ENCODE measurements around the gene KCNJ6. TPM values are rescaled to one million over a fixed set of nuclear protein-coding genes. Genes with fewer than 3 reads are reported as not detected.

Gene KCNJ6
- total RNA-seq, 1 experiment from 2014 or later: 1.2 TPM

GRCh38 chr21:37886120-37886519 lies 30.1 kb downstream of the KCNJ6 start:
- DNase-seq: no peak
- no peak overlapping the region for H3K18ac ChIP-seq (ENCODE audit: insufficient read length, low read depth, low read length)
- no peaks in the 10 kb centered on the region for H3K4me1 ChIP-seq (ENCODE audit: insufficient read depth, low read length)
- no peak overlapping the region for H4K5ac ChIP-seq (ENCODE audit: insufficient read length, low read depth, low read length)
- no peaks in the 10 kb centered on the region for H3K79me1 ChIP-seq (ENCODE audit: insufficient read depth, low read depth, low read length, poor library complexity, severe bottlenecking)
- no peak overlapping the region for H3K4me2 ChIP-seq (ENCODE audit: insufficient read depth, insufficient read length, low read length)
- no peak overlapping the region for H2BK15ac ChIP-seq (ENCODE audit: low read depth, low read length)
- H3T11ph ChIP-seq (ENCODE audit: low read length): no peak overlapping the region
- no peak overlapping the region for H3K14ac ChIP-seq (ENCODE audit: insufficient read depth, low read length)
- no peak overlapping the region for H2AFZ ChIP-seq (ENCODE audit: low read length)
- no peaks in the 10 kb centered on the region for H3K23me2 ChIP-seq (ENCODE audit: insufficient read length, low read depth, low read length, poor library complexity, severe bottlenecking)
- H4K8ac ChIP-seq (replicated peaks; ENCODE audit: insufficient read length, low read depth, low read length): no peak overlapping the region
- Mint-ChIP-seq H3K4me1 (peaks cover 18 to 20% of the 10 kb centered on the region in 2 experiments), H3K27ac (no peak overlapping the region), H3K27me3 (ENCODE audit: low read depth) (no peaks in the 10 kb centered on the region; the same call in 1 of the 2 replicates), H3K9me3 (no peaks in the 10 kb centered on the region; a peak in 1 of 5 replicates), H3K36me3 (ENCODE audit: insufficient read depth in 1 of 3, low read depth in 3 of 3) (peaks cover 0 to 11% (median 0%) of the 10 kb centered on the region in 3 experiments; a peak in 3 of 7 replicates), H3K4me3 (no peak overlapping the region)
- no peaks in the 10 kb centered on the region for H3K9me3 ChIP-seq (ENCODE audit: control insufficient read depth, low read depth, low read length)
- H3K23ac ChIP-seq (ENCODE audit: insufficient read length, low read depth, low read length): no peak overlapping the region
- TF ChIP-seq CTCF (conservative IDR thresholded peaks at IDR 0.05): no peak
- no peak overlapping the region for H2BK12ac ChIP-seq (ENCODE audit: insufficient read length, low read depth, low read length)
- no peak overlapping the region for H3K9ac ChIP-seq (ENCODE audit: extremely low read depth, insufficient read length, low read length)
- no peak overlapping the region for H2BK5ac ChIP-seq (ENCODE audit: insufficient read length, low read length)
- H3K4ac ChIP-seq (ENCODE audit: low read depth, low read length): no peak overlapping the region
- H4K91ac ChIP-seq (ENCODE audit: insufficient read length, low read depth, low read length): no peak overlapping the region
- H2BK120ac ChIP-seq (ENCODE audit: low read depth, low read length, poor library complexity, severe bottlenecking): no peak overlapping the region
- no peak overlapping the region for H3K27ac ChIP-seq (ENCODE audit: insufficient read length, low read depth, low read length)
- H3K79me2 ChIP-seq (ENCODE audit: insufficient read depth, low read length): no peaks in the 10 kb centered on the region
- peaks cover 2% of the 10 kb centered on the region for H4K20me1 ChIP-seq (ENCODE audit: control insufficient read depth, insufficient read depth, insufficient read length)
- no peak overlapping the region for H3K56ac ChIP-seq (ENCODE audit: insufficient read length, low read depth, low read length)
- no peak overlapping the region for H2BK20ac ChIP-seq (ENCODE audit: low read depth, low read length, poor library complexity, severe bottlenecking)
- no CpG with 5 or more reads among the region's 1 CpG for WGBS (ENCODE audit: extremely low coverage, insufficient read length, low lambda C conversion rate)
- H2AK5ac ChIP-seq (ENCODE audit: insufficient read length, low read length): no peak overlapping the region
- H3K27me3 ChIP-seq (ENCODE audit: insufficient read depth, low read length): no peaks in the 10 kb centered on the region

All from H9 (cell line).